ENCODE data around the gene CLDN7.

The CLDN7 gene

DNA sequence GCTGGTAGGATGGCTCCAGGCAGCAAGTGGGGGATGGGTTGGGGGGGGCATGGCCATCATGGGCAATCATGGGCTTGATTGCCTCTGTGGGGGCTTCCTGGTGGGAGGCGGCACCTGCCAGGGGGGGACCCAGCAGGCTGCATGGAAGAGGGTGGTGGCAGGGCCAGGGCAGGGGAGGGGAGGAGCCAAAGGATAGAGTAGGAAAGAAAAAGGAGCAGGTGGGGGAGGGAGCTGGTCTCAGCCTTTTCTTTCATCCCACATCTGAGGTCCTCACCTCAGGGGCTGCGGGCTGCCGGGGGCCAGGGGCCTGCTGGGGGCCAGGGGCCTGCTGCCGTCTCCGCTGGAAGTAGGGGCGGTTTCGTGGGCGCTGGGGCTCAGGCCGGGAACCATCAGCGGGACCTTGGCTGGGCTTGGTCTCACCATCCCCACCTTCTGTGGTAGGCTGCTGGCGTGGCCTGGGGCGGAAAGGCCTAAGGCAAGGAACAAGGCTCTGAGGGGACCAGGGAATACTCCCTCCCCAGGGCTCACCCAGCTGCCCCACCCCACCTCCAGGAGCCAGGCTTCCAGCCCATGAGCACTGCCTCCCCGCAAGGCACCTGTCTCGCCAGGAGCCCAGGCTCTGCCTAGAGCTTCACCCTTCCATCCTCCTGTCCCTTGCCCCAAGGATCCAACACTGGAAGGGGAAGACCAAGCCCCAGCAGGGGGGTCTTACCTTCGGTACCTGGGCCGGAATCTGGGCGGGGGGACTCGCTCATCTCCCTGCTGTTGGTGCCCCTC is 27.2 kb upstream of the CLDN7 start:
- no peak for DNase-seq (ENCODE audit: low read depth in 3 of 3)

DNA sequence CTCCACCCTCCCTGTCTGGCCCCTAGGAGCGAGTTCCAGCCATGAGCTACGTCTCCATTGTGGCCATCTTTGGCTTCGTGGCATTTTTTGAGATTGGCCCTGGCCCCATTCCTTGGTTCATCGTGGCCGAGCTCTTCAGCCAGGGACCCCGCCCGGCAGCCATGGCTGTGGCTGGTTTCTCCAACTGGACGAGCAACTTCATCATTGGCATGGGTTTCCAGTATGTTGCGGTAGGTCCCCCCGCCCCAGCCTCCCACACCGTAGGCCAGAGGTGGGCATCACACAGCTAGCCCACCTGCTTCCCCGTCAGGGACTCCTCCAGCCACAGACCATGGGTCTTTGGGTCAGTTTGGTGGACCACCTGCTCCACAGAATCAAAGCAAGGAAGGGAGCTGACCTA is 23.4 kb upstream of the CLDN7 start:
- no peak for DNase-seq (ENCODE audit: low read depth in 3 of 3)

DNA sequence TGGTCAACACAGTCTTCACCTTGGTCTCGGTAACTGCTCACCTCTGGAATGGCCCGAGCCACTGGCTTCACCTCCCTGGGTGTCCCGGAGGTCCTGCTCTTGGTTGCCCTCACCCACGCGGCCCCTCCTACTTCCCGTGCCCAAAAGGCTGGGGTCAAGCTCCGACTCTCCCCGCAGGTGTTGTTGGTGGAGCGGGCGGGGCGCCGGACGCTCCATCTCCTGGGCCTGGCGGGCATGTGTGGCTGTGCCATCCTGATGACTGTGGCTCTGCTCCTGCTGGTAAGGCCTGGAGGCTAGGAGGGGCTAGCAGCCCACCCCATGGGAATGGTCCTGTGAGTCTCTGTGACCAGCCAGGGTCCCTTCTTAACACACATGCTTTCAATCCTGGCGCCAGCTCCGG is 22.6 kb upstream of the CLDN7 start:
- DNase-seq (ENCODE audit: low read depth in 3 of 3), result no peak

DNA sequence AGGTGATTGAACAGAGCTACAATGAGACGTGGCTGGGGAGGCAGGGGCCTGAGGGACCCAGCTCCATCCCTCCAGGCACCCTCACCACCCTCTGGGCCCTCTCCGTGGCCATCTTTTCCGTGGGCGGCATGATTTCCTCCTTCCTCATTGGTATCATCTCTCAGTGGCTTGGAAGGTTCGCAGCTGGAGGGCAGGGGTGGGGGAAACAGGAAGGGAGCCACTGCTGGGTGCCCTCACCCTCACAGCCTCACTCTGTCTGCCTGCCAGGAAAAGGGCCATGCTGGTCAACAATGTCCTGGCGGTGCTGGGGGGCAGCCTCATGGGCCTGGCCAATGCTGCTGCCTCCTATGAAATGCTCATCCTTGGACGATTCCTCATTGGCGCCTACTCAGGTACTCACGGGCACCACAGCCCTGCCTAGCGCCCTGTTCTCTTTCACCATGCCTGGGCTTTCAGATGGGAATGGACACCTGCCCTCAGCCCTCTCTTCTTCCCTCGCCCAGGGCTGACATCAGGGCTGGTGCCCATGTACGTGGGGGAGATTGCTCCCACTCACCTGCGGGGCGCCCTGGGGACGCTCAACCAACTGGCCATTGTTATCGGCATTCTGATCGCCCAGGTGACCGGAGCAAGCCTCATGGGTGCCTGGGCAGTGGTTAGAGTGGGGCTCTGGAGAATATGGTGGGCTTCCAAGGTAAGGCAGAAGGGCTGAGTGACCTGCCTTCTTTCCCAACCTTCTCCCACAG is 21.4 kb upstream of the CLDN7 start:
- DNase-seq (ENCODE audit: low read depth in 3 of 3), result no peak

DNA sequence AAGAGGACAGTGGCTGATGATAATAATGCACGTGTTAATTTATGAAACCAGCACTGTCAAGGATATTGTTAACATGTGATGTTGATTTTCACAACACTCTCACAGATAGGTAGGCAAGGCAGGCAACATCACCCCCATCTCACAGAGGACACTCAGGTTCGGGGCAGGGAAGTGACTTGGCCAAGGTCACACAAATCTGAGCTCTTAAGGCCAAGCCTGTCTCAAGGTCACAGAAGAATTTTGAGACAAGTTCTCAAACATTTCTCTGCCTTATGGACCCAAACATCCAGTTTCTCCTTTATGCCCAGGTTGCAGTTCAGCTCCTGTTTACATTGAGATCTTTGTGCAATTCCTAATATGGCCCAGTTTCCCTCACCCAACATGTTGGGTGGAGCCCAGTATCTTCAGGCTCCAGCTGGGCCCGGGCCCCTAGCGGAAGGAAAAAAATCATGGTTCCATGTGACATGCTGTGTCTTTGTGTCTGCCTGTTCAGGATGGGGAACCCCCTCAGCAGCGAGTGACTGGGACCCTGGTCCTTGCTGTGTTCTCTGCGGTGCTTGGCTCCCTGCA is 20.6 kb upstream of the CLDN7 start:
- DNase-seq (ENCODE audit: low read depth in 3 of 3), result no peak

DNA sequence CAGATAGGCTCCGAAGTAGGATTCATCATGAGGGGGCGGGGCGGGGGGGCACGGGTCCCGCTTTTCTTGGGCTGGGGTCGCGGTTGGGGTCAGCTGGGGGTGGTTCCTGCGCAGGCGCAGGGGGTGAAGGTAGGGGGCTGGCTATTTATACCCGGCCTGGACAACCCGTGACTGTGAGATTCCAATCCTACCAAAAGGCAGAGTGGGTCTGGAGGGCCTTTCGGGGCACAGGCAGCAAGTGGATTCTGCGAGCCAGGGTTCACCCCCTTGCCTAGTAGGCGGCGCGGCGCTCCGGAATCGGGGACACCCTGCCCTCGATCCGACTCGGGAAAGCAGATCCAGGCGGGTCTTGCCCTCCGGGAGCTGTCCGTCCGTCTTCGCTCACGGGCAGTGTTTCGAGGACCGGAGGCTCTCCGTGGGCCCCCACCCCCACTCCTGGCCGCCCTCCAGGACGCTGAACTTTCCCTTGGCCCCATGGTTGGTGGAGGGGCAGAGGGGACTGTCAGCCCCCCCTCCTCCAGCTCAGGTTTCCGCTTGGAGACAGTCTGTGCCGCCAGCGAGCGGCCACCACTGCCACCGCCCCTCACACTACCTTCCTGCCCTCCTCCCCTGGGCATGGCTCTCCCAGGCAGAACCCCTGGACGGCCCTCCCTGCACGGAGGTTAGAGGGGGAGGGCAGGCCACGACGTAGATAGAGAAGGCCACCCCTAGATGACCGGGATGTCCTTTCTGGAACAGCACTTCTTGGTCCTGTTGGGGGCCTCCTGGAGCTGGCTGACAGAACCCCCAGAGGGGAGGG is 19.9 kb upstream of the CLDN7 start:
- no peak for DNase-seq (ENCODE audit: low read depth in 3 of 3)

DNA sequence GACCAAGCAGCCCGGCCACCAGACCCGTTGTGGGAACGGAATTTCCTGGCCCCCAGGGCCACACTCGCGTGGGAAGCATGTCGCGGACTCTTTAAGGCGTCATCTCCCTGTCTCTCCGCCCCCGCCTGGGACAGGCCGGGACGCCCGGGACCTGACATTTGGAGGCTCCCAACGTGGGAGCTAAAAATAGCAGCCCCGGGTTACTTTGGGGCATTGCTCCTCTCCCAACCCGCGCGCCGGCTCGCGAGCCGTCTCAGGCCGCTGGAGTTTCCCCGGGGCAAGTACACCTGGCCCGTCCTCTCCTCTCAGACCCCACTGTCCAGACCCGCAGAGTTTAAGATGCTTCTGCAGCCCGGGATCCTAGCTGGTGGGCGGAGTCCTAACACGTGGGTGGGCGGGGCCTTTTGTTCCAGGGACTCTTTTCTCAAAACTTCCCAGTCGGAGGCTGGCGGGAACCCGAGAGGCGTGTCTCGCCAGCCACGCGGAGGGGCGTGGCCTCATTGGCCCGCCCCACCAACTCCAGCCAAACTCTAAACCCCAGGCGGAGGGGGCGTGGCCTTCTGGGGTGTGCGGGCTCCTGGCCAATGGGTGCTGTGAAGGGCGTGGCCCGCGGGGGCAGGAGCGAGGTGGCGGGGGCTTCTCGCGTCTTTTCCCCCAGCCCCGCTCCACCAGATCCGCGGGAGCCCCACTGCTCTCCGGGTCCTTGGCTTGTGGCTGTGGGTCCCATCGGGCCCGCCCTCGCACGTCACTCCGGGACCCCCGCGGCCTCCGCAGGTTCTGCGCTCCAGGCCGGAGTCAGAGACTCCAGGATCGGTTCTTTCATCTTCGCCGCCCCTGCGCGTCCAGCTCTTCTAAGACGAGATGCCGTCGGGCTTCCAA is 19.0 kb upstream of the CLDN7 start, which contains the start of gene SLC2A4:
Gene SLC2A4, plus strand, starts transcription at position 645 of the 879 bp plus-strand sequence. Its CDS starts 217 bp downstream, at position 862.
- DNase-seq (ENCODE audit: low read depth in 3 of 3), result peak; percentile 79 to 94 (median 84)

DNA sequence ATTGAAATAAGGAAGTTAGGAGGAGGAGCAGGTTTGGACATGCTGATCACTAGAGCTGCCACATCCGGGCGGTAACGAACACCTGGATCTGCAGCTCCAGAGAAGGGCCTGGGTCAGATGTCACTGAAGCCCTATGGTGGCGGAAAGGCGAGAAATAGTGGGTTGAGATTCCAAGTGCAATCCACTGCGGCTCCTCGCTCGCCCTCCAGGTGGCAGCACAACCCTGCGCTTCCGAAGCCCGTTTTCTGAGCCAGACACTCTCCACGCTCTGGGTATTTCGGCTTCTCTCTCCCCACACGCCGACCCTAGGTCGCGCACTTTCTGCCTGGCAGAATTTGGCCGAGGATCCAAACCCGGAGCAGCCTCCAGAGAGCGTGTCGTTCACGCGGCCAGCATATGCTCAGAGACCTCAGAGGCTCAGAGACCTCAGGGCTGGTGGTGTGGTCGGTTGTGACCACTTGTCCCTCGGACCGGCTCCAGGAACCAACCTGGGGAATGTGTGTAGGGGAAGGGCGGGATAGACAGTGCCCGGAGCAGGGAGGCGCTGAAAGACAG is 18.3 kb upstream of the CLDN7 start:
- DNase-seq (ENCODE audit: low read depth in 3 of 3), result peak; percentile 67 to 85 (median 78)

DNA sequence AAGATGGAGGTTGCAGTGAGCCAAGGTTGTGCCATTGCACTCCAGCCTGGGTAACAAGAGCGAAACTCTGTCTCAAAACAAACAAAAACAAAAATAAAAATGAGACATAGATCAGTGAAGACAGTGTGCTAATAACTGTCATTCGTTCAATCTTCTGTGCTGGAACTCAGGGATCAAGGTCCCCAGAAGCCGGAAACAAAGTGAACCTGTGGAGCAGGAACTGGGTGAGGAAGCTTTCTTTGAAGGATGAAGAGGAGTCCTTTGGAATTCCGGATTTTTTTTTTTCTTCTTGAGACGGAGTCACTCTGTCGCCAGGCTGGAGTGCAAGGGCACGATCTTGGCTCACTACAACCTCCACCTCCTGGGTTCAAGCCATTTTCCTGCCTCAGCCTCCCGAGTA is 17.2 kb upstream of the CLDN7 start:
- no peak for DNase-seq (ENCODE audit: low read depth in 3 of 3)

DNA sequence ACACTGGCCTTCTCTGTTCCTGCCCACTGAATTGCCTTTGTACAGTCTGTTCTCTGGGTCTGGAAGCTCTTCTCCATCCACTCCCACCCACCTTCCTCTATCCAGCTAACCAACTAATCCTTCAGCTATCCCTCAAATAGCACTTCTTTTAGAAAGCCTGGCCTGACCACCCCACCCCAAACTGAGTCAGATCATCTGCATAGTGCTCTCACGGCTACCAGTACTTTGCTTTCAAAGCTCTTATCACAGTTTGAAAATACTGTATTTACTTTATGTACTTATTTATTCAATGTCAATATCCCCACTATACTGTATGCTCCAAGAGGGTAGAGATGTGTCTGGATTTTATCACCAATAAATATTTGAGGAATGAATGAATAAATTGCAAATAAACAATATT is 4.5 kb upstream of the CLDN7 start:
- no peak for DNase-seq (ENCODE audit: low read depth in 3 of 3)

DNA sequence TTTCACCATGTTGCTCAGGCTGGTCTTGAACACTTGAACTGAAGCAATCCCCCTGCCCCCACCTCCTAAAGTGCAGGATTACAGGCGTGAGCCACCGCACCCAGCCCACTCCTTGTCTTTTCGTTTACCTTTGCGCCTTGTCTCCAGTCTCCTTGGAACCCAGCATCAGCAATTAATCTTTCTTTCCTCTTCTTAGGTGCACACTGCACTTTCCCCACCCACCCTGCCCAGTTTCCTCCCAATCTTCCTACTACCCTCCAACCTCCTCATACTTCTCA is 1.5 kb upstream of the CLDN7 start:
- DNase-seq (ENCODE audit: low read depth in 3 of 3), result no peak

DNA sequence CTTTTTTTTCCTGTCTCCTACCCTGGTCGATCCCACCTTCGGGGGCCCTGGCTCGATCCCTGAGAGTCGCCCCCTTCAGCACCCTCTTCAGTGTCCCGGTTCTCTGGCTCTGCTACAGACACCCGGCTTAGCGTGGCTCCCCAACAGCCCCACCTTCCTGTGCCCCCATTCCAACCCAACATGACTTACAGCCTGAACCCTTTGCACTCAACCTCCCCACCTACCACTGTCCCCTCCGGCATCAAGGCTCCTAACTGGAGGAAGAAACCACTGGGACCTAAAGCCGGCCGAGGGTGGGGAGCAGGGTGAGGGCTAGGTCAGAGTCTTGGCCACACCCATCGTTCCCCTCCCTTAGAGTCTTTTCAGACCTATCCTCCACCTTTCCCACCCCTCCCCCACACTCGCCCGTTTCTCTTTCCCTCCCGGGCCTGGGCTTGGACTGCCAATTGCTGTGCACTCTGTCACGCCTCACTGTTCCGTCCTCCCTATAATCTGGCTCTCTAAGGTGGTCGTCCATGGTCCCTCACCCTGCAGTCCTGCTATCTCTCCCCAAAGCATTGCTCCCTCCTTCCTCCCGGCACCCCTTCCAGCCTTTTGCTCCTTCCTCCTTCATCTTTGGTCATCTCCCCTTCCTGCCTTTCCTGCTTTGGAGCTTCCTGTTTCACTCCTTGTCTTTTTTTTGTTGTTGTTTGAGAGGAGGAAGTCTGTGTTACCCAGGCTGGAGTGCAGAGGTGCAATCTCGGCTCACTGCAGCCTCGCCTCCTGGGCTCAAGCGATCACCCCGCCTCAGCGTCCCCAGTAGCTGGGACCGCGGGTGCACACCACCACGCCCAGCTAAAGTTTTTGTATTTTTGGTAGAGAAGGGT is 890 bp upstream of the CLDN7 start:
- DNase-seq (ENCODE audit: low read depth in 3 of 3), result no peak

DNA sequence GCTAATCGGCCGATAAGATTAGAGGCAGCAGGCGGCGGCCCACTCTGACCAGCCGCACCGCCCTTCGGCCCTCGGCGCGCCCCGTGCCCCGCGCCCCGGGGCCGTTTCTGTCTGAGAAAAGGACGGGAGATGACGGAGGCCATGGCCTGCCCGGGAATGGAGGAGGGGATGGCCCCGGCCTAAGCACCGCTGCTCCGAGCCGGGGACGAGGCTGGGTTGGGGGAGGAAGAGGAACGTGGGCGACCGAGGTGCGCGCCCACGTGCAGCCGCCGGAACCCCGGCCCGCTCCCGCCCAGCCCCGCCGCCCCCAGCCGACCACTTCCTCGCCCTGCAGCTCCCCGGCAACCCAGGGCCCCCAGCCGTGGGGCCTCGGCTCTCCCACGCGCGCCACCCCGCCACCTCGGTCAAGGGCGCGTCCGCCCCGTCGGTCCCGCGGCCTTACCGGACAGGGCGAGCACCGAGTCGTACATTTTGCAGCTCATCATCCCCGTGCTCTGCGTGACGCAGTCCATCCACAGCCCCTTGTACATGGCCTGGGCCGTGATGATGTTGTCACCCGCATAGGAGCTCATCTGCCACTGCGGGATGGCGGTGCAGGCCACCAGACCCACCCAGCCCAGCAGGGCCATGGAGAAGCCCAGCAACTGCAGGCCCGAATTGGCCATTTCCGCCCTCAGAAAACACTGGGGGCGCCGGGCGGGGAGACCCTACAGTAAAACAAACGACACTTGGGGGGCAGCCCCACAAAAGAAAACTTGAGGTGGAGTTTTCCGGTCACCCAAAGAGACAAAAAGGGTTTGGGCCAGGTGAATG is 693 bp downstream of the CLDN7 start:
- no peak for DNase-seq (ENCODE audit: low read depth in 3 of 3)

DNA sequence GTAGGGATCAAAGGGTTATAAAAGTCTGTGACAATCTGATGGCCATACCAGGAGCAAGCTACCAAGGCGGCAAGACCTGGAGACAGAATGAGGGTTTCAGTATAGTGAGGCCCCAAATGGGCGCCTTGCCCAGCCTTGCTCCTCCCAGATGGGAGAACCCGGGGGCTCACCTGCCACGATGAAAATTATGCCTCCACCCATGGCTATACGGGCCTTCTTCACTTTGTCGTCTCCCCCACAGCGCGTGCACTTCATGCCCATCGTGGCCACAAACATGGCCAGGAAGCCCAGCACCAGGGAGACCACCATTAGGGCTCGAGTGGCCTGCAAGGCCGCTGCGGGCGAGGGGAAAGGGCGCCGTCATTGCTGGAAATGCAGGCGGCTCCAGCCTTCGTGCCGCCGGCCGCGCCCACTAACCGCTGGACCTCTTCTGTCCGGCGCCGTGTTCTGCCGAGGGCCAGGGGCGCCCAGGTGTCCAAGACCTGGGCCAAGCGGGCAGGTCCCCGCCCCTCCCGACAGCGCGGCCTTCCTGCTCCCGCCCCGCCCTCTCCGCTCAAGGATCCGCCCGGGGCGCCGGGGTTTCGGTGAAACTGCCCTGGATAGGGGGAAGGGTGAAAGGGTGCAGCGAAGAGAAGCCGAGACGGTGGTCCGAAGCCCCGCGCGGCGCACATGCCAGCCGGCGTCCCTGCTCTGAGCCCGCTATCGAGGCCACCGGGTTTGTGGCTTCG is 1.5 kb downstream of the CLDN7 start:
- no peak for DNase-seq (ENCODE audit: low read depth in 3 of 3)

DNA sequence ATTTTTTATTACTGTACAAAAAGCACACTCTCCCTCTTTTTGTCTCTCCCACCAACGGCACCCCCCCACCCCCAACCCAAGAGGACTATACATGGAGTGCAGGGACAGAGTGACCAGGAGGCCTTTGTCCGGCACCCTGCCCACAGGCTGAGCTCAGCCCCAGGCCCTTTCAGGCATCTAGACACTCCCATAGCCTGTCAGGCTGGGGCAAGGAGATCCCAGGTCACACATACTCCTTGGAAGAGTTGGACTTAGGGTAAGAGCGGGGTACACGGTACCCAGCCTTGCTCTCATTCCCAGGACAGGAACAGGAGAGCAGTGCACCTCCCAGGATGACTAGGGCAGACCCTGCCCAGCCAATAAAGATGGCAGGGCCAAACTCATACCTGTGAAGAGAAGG is 2.1 kb downstream of the CLDN7 start:
- no peak for DNase-seq (ENCODE audit: low read depth in 3 of 3)

DNA sequence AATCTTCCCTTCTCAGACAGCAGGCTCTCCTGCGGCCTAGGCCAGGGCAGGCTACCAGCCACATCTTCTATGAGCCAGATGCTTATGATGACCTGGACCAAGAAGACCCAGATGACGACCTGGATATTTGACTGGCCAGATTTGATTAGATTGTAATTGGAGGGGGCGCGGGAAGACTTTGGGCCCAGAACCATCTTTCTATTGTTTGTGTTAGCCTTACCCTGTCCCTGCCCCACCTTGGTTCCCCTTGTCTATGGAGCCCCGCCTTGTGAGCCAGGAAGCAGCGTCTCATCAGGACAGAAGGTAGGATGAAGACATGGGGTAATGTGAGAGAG is 2.8 kb downstream of the CLDN7 start:
- DNase-seq (ENCODE audit: low read depth in 3 of 3), result no peak

DNA sequence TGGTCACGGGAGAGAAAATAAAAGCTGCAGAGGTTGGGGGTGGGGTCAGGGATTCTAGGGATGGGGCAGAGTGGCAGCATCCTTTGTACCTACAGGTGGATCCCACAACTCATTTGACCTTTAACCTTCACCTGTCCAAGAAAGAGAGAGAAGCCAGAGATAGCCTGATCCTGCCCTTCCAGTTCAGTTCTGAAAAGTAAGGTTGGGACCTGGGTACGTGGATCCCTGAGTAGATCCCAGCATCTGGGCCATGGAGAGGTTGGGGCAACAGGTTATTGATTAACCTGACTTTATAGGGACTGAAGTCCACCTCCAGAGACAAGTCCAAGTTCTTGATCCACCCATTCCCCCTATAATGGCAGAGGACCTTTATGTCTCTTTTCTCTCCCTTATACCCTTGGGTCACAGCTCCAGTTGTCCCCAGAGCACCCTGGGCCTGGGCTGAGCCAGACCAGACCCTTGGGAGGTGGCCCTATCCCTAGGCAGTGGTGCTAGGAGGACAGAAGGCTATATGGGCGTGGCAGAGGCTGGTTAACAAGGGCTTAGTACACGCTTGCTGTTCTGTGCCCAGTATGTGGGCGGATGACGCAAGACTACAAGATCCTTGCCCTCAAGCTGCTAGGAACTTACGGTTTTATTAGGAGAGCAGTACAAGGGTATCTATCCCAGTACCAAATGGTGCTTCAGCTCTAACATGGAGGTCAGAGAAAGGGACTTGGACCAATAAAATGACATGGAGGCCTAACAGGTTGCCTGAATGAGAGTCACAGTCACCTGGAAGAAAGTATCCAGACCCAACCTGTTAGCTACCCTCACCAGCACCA is 3.3 kb downstream of the CLDN7 start:
- no peak for DNase-seq (ENCODE audit: low read depth in 3 of 3)

Measured in stimulated activated CD4-positive, alpha-beta T cell treated with anti-CD3 and anti-CD28 coated beads, TNF-alpha, amount 100 ng/mL, for 24 hours (primary cell).